Heart right ventricle (tissue), 16 donors: Measurements from ENCODE around the gene CBX6. TPM values are rescaled to one million over a fixed set of nuclear protein-coding genes. Genes with fewer than 3 reads are reported as not detected.

Experiments
- ATAC-seq, 8 donors: fragments of 200-7000 bp; cut with Tn5 transposase; one replicate each; pipeline ENCODE4 v1.9.1; 2020; ENCODE audit warnings: mild to moderate bottlenecking in 8 of 8, moderate library complexity in 8 of 8, moderate number of reproducible peaks in 1 of 8
- DNase-seq, 2 donors: peaks; one replicate each; pipeline ENCODE4 v3.0.0-alpha.2; 2020
- H3K27ac ChIP-seq, 10 donors: fragments of 200-600 bp; sonication (generic) in 2 of 10; one replicate each; pipeline versions ENCODE4 v1.5.0 to v1.8.0; 2020 to 2022; ENCODE audit warnings: mild to moderate bottlenecking in 3 of 10
- H3K27me3 ChIP-seq, 7 donors: fragments of 200-600 bp; one replicate each; pipeline ENCODE4 v1.8.0; 2021 to 2022; ENCODE audit warnings: mild to moderate bottlenecking in 2 of 7
- H3K36me3 ChIP-seq, 9 donors: fragments of 200-600 bp; sonication (generic) in 1 of 9; one replicate each; pipeline versions ENCODE4 v1.5.0 to v1.8.0; 2020 to 2022; ENCODE audit warnings: mild to moderate bottlenecking in 2 of 9
- H3K4me1 ChIP-seq, 9 donors: fragments of 200-600 bp; sonication (generic) in 1 of 9; one replicate each; pipeline versions ENCODE4 v1.5.0 to v1.8.0; 2020 to 2022; ENCODE audit warnings: mild to moderate bottlenecking in 4 of 9
- H3K4me3 ChIP-seq, 10 donors: fragments of 200-600 bp; sonication (generic) in 2 of 10; one replicate each; pipeline versions ENCODE4 v1.5.0 to v1.8.0; 2020 to 2022; ENCODE audit warnings: mild to moderate bottlenecking in 7 of 10, moderate library complexity in 2 of 10
- H3K9me3 ChIP-seq, 11 donors: fragments of 200-600 bp in 10 of 11; sonication (generic) in 2 of 11; one replicate each; pipeline versions ENCODE4 v1.5.0 to v1.8.0; 2013 to 2022; ENCODE audit warnings: mild to moderate bottlenecking in 2 of 11, control low read depth in 1 of 11, moderate library complexity in 1 of 11
- CTCF ChIP-seq, 9 donors: fragments of 200-600 bp; sonication (generic) in 2 of 9; IDR thresholded peaks; one replicate each; pipeline versions ENCODE4 v1.5.0 to v1.8.0; 2021 to 2022; ENCODE audit warnings: antibody characterized with exemption in 9 of 9, mild to moderate bottlenecking in 5 of 9, moderate library complexity in 1 of 9
- WGBS, 2 donors: extraction: QIAGEN DNeasy Blood & Tissue Kit; methylation state at CpG; one replicate each; pipeline ENCODE4 v1.1.7; 2013; ENCODE audit warnings: inconsistent platforms in 1 of 2; 5-methylcytosine and 5-hydroxymethylcytosine counted together
- intact Hi-C, 10 donors: fragments of 100-400 bp; cut with DNase I; formaldehyde crosslinking; loops; one replicate each; pipeline versions ENCODE4 v1.11.1 to v1.14.2; 2022
- polyA plus RNA-seq, 2 donors: library from polyadenylated mRNA; stranded (reverse); fragments of 200-250 nt; gene quantifications; one replicate each; pipeline ENCODE4 v1.2.3, GENCODE V29; 2013
- total RNA-seq, 10 donors: library from RNA; stranded (reverse); fragmentation: NEBNext Ultra II Directional in 3 of 10; extraction: Animal tissue kit (Norgen Biotek cat#: 25700) in 3 of 10; gene quantifications; one replicate each; pipeline versions ENCODE4 v1.2.1 to v1.2.4, GENCODE V29; 2021 to 2023
- donor health status: Arrhythmogenic right ventricular cardiomyopathy.
- donor health status: ischemic (EF 13 %, LVEDD 7.1; RV severe dilation, severe dysfunction).
- donor health status: healthy with polysubstance abuse.
- donor health status: DM: no; HTN: yes; CAD: no.
- donor health status: DM: no; HTN: no; CAD: no.
- donor health status: ischemic (EF 25% LVEDD 6.9; RV normal size, moderate dysfunction).
- donor health status: ischemic (EF 25% LVEDD 5.7; RV mildly dilated, moderate dysfunction).
- donor health status: healthy.
- donor health status: DM: yes; HTN: yes; CAD: no.
- donor health status: Ischemic cardiomyopathy.
- donor health status: ischemic (EF 35%, LVEDD 5.7; RV mildly dilated, moderate dysfunction).
- donor health status: nonischemic (EF 11% LVEDD 7.7; RV severe dilation, severe dysfunction).
- donor health status: DM: yes; HTN: yes; CAD: no.
- donor health status: PGD.
- donor health status: ischemic (EF 29% LVEDD 5.4; RV normal size, mild dysfunction).
- donor health status: nonischemic (EF 23%, LVEDD 6.1; RV moderate dilation, normal function).

The CBX6 gene
- total and polyA plus RNA-seq, 12 donors: 17.4 to 49.1 (median 35.1) TPM

- WGBS, 2 donors: 73% methylated on average over 74 to 75 of the region's 75 CpGs
- H3K9me3 ChIP-seq: no peaks in the 10 kb centered on the region
- ATAC-seq (no peak), DNase-seq (no peak)
- H3K27ac ChIP-seq: peak overlapping the region in 5 of 10 donors; percentile 80 to 90 (median 81)
- H3K4me3 ChIP-seq: no peak overlapping the region
- peaks cover 36 to 100% (median 72%) of the 10 kb centered on the region in 9 donors for H3K4me1 ChIP-seq
- intact Hi-C loops: loop anchor here in 6 of 10 donors (5.0 to 10.0 kb wide), 8 partner anchors 92 to 448 kb away; partner anchors contain the start of gene RPL3 (in 1 of the 6)
- TF ChIP-seq CTCF (IDR thresholded peaks at IDR 0.05): no peak
- H3K36me3 ChIP-seq: peaks cover 0 to 54% (median 16%) of the 10 kb centered on the region in 9 donors
- no peaks in the 10 kb centered on the region for H3K27me3 ChIP-seq
Observed at GRCh38 chr22:38866399-38867123, 5.5 kb downstream of the CBX6 start.

GRCh38 chr22:38866024-38866398 lies 6.0 kb downstream of the CBX6 start:
- 65 to 80% methylated on average over 15 of the region's 15 CpGs for WGBS, 2 donors
- no peak overlapping the region for H3K4me3 ChIP-seq
- DNase-seq: no peak
- H3K36me3 ChIP-seq: peaks cover 0 to 54% (median 16%) of the 10 kb centered on the region in 9 donors
- peak overlapping the region in 9 of 10 donors; percentile 10 to 90 (median 82) for H3K27ac ChIP-seq
- H3K27me3 ChIP-seq: no peaks in the 10 kb centered on the region
- no peaks in the 10 kb centered on the region for H3K9me3 ChIP-seq
- TF ChIP-seq CTCF (IDR thresholded peaks at IDR 0.05): no peak
- intact Hi-C loops: loop anchor here in 6 of 10 donors (5.0 to 10.0 kb wide), 8 partner anchors 91 to 449 kb away; partner anchors contain the start of gene RPL3 (in 1 of the 6)
- ATAC-seq: no peak
- H3K4me1 ChIP-seq: peaks cover 35 to 100% (median 72%) of the 10 kb centered on the region in 9 donors

- H3K36me3 ChIP-seq: peaks cover 0 to 54% (median 16%) of the 10 kb centered on the region in 9 donors
Observed at GRCh38 chr22:38865201-38866023, 6.6 kb downstream of the CBX6 start.

More at GRCh38 chr22:38865201-38866023, 6.6 kb downstream of the CBX6 start:
- DNase-seq: no peak
- WGBS, 2 donors: 72 to 76% methylated on average over 20 of the region's 20 CpGs
- no peak for ATAC-seq
- H3K4me3 ChIP-seq: peak overlapping the region in 1 of 10 donors; percentile 16
- intact Hi-C loops: loop anchor here in 6 of 10 donors (5.0 to 10.0 kb wide), 8 partner anchors 91 to 449 kb away; partner anchors contain the start of gene RPL3 (in 1 of the 6)
- peak overlapping the region; percentile 64 to 90 (median 82) for H3K27ac ChIP-seq
- no peaks in the 10 kb centered on the region for H3K9me3 ChIP-seq
- no peaks in the 10 kb centered on the region for H3K27me3 ChIP-seq
- peaks cover 30 to 94% (median 66%) of the 10 kb centered on the region in 9 donors for H3K4me1 ChIP-seq
- TF ChIP-seq CTCF (IDR thresholded peaks at IDR 0.05): no peak
